Skeletal muscle satellite cell (primary cell): ENCODE data around the gene SEMA4D.

Experiments
- H3K27me3 ChIP-seq: 2 replicates; pipeline ENCODE4 v1.7.0; 2013; ENCODE audit warnings: low read length; ENCODE audit not compliant: control insufficient read depth, insufficient read depth
- H3K36me3 ChIP-seq: 2 replicates; pipeline ENCODE4 v1.7.0; 2013; ENCODE audit warnings: mild to moderate bottlenecking, control low read depth, low read length; ENCODE audit not compliant: insufficient read depth
- H3K4me1 ChIP-seq: 2 replicates; pipeline ENCODE4 v1.7.0; 2013; ENCODE audit warnings: low read length; ENCODE audit not compliant: control insufficient read depth, insufficient read depth
- H3K4me2 ChIP-seq: 2 replicates; pipeline ENCODE4 v1.7.0; 2013; ENCODE audit warnings: mild to moderate bottlenecking, low read length
- H3K4me3 ChIP-seq: 2 replicates; pipeline ENCODE4 v1.7.0; 2013; ENCODE audit warnings: low read length
- H3K9ac ChIP-seq: 2 replicates; pipeline ENCODE4 v1.7.0; 2013; ENCODE audit warnings: mild to moderate bottlenecking, low read depth, low read length, moderate library complexity
- H3K9me3 ChIP-seq: replicated peaks from 2 replicates; pipeline ENCODE4 v1.7.0; 2013; ENCODE audit warnings: mild to moderate bottlenecking, control low read depth, low read length

Gene SEMA4D

DNA sequence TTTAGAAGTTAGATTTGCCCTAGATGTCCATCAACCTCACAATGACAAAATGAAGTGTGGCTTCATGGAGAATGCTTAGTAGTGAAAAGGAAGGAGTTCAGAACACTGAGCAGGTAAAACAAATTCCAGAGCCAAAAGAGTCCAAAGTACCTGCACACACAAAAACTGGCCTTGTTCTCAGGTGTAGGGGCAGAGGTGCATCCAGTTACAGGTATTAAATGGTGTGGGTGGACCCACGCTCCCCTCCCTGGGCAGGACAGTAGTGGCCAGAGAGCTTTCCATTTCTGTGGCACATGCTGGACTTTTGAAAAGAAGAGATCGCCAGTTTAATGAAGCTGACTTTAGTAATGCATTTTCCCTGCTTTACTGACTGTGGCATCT is 132.4 kb downstream of the SEMA4D start:
- Histone ChIP-seq H3K4me3 (no peak overlapping the region), H3K9me3 (no peaks in the 10 kb centered on the region), H3K4me1 (no peaks in the 10 kb centered on the region), H3K27me3 (no peaks in the 10 kb centered on the region), H3K9ac (no peak overlapping the region), H3K36me3 (peaks cover 23% of the 10 kb centered on the region), H3K4me2 (no peak overlapping the region)

DNA sequence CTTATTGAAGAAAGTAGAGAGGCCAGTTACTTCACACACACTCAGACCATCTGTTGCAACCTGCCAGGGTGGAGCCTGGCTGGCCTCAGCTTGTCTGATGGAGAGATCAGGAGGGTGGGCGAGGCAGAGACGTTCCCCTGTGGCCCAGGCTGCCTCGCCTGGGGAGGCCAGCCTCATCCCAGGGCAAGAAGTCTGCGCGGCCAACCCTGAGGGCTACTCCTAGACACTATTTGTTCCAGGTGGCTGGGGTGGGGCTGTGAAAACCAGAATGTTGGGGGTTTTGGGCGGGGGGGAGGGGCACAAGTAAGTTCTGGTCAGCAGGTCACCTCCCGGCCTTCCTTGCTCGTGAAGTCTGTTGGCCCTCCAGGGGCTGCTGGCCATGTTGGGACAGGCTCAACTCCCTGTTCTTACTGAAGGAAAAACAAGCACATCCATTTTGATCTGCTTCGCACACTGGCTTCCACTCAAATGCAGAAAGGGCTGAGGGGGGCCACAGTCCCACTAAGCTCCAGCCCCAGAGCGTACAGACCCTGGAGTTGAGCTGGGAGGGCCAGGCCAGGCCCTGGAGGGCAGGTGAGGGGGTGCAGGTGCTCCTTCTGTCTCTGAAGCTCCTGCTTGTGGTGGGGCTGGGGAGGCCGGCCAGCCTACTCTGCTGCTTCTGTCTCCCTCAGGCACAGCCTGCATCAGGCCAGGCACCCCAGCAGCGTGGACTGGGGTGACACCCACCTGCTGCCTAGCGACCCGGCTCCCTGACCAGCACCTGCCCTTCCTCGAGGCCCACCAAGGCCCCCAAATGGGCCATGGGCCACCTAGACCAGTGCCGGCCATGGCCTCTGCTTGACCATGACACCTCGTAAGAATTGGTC is 133.0 kb downstream of the SEMA4D start:
- Histone ChIP-seq H3K4me3 (no peak overlapping the region), H3K9me3 (no peaks in the 10 kb centered on the region), H3K36me3 (peaks cover 29% of the 10 kb centered on the region), H3K4me2 (no peak overlapping the region), H3K9ac (no peak overlapping the region), H3K4me1 (no peaks in the 10 kb centered on the region), H3K27me3 (no peaks in the 10 kb centered on the region)

DNA sequence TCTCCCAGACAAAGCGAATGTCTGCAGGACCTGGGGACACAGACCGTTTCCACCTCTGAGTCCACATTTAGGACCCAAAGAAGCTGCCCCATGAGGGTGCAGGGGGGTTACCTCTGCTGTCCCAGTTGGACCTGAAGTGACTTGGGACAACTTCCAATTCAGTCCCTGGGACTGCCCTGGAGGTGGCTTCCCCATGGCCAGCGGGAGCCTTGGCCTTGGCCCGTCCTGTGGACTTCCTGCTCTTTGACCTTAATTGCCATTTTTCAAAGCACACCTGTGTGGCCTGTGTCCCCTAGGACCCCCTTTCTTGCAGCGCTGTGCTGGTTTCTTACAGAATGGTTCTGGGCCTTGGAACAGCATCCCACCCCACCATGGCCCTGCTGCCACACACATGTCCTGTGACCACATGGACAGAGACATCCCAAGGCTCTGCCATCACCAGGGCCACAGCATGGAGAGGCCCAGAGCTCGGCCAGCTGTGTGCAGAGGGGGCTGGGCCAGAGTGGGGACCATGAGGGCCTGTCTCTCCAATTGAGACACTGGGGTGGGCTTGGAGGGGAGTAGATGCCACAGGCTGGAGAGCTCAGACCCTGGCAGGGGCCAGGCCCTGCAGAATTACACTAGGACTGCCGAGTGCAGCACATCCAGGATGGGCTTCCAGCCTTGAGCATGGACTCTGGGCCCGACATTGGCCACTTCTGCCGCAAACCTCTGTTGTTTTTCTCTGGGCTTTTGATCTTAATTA is 133.8 kb downstream of the SEMA4D start:
- H3K9ac ChIP-seq, result no peak overlapping the region
- no peaks in the 10 kb centered on the region for H3K27me3 ChIP-seq
- no peaks in the 10 kb centered on the region for H3K9me3 ChIP-seq
- H3K4me3 ChIP-seq, result no peak overlapping the region
- H3K36me3 ChIP-seq, result peaks cover 33% of the 10 kb centered on the region
- no peaks in the 10 kb centered on the region for H3K4me1 ChIP-seq
- H3K4me2 ChIP-seq, result no peak overlapping the region

DNA sequence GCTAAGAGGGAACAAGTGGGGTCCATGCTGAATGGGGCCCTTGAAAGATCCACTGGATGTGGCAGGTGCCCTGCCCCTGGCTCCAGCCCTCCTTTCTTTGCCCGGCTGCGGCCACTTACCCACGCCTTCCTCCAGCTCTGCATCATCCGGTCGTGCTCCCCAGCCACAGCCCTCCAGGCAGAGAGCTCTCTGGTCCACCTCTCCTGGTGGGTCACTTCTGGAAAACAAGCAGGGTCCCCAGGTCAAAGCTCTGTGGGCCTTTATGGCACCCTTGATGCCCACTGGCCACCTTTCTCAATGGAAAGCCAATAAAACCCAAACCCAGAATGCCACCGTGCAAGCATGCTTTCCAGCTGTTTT is 134.6 kb downstream of the SEMA4D start:
- peaks cover 41% of the 10 kb centered on the region for H3K36me3 ChIP-seq
- no peak overlapping the region for H3K4me2 ChIP-seq
- no peak overlapping the region for H3K4me3 ChIP-seq
- H3K9ac ChIP-seq, result no peak overlapping the region
- H3K9me3 ChIP-seq, result no peaks in the 10 kb centered on the region
- H3K27me3 ChIP-seq, result no peaks in the 10 kb centered on the region
- H3K4me1 ChIP-seq, result no peaks in the 10 kb centered on the region

DNA sequence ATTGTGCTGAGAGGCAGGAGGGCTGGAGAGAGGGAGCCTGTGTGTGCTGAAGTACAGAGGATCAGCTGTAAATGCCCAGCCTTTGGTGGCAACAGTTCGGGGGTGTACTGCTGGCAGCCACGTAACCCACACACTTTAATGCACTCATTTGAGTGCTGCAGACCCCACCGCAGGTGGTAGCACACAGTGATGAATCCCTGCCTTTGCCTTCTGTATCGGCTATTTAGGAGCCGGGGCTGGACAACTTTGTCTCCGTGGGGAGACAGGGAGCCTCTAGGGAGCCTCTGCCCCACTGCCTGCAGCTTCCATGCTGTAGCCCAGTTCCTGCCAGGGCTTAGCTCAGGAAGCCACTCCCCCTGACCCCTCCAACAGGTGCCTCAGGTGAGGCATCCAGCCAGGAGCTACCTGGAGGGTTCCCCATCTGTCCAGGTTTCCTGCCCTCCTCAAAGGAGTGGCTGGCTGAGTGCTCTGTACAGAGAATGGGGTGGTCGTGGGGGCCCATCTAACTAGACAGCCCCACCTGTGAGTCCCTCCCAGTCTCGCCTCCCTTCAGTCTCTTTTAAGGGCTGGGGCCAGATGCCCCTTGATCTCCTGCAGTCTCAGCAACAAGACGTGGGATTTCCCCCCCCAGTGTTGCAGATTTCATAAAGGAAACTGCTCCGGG is 135.1 kb downstream of the SEMA4D start:
- H3K36me3 ChIP-seq, result peaks cover 44% of the 10 kb centered on the region
- H3K27me3 ChIP-seq, result no peaks in the 10 kb centered on the region
- H3K4me2 ChIP-seq, result no peak overlapping the region
- no peak overlapping the region for H3K9ac ChIP-seq
- H3K4me1 ChIP-seq, result no peaks in the 10 kb centered on the region
- no peaks in the 10 kb centered on the region for H3K9me3 ChIP-seq
- no peak overlapping the region for H3K4me3 ChIP-seq

DNA sequence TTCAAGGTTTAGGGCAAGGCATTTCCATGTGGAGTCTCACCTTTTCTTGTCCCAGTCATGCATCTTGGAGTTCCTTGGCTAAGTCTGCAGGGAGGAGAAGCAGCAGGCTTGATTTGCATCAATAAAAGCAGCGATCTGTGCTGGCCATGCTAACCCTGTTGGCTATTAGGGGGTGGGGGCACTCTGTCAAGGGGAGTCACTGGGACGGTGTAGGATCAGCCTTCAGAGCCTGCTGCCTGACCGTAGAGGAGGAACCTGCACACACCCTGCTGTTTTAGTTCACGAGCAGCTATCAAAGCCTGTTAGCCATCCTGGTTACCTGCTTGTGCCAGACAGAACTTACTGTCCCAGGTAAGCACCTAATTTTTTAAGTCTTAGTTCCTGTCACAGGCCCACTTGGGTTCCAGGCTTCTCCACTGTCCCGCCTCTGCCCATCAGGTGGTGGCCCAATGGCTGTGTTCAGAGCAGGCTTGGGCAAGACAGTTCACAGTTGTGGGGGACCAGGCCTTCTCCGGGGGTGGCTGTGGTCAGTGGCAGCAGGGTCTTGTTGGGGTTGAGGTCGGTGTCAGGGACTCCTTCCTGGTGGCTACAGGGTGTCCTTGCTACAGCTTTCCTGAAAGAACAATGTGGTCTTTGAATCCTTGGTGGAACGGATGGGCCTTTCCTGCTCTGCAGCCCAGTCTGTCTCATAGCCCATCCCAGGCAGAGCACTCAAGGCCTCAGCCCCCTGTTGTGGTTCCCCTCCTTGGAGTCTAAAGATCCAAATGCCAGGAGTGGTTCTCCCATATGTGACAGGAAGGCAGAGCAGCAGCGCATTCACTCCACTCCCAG is 135.9 kb downstream of the SEMA4D start:
- Histone ChIP-seq H3K36me3 (peaks cover 51% of the 10 kb centered on the region), H3K4me1 (no peaks in the 10 kb centered on the region), H3K27me3 (no peaks in the 10 kb centered on the region), H3K4me2 (no peak overlapping the region), H3K9ac (no peak overlapping the region), H3K9me3 (no peaks in the 10 kb centered on the region), H3K4me3 (no peak overlapping the region)

DNA sequence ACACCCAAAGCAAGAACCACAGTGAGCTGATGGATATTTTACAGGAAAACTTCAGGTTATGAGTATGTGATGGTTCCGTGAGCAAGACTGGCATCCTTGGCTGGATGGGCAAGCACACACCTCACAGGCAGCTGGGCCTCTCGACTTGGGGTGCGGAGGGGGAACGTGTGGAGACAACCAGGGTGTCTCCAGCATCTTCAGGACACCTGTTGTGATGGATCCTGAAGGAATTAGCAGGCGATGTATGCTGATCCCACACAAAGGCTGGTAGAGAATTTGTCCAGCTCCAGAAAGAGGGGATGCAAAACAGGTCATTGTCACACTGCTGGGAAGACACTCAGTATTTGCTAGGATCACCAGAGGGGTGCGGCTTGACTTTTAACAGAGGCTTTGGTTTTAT is 136.9 kb downstream of the SEMA4D start:
- Histone ChIP-seq H3K27me3 (no peaks in the 10 kb centered on the region), H3K4me1 (no peaks in the 10 kb centered on the region), H3K9ac (no peak overlapping the region), H3K4me3 (no peak overlapping the region), H3K4me2 (no peak overlapping the region), H3K9me3 (no peaks in the 10 kb centered on the region), H3K36me3 (peaks cover 58% of the 10 kb centered on the region)

DNA sequence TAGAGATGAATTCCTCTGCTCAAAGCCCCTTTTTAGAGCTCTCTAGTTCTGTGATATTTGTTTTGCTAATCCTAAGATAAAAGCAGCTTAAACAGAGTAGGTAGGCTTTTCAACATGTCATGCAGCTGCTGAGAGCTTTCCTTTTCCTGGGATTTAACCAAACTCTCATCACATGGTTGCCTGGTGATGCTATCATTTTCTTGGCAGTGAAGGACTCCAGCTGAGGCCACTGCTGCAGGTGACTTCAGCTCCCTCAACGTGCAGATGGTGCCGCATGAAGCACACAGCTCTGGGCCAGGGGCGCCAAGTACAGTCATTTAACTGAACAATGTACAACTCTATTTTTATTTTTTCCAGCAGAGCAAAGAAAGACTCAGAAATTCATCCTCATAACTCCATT is 137.4 kb downstream of the SEMA4D start:
- Histone ChIP-seq H3K36me3 (peaks cover 58% of the 10 kb centered on the region), H3K4me3 (no peak overlapping the region)

DNA sequence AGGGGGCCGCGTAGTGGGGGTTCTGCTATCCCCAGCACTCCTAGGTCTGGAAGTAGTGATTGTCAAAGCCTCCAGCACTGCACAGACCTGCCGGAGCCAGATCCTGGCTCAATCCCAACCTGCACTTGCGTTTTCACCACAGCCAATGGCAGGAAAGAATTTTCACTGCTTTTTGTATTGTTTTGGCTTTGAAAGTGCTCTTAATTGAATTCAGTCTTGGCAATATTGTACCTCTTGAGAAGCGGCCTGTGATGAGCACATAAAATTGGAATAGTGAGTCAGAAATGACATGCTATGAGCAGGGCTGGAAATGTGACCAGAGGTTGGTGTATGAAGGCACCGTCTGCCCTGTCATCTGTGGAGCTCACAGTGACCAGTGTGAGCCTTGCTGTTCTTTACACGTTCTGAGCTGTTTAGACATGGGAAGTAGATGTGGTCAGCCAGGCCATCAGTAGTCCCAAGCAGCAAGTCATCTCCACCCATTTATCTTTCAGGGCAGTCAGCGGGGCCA is 138.1 kb downstream of the SEMA4D start:
- no peaks in the 10 kb centered on the region for H3K27me3 ChIP-seq
- H3K9ac ChIP-seq, result no peak overlapping the region
- no peaks in the 10 kb centered on the region for H3K4me1 ChIP-seq
- H3K36me3 ChIP-seq, result peaks cover 61% of the 10 kb centered on the region
- H3K4me2 ChIP-seq, result no peak overlapping the region
- H3K4me3 ChIP-seq, result no peak overlapping the region
- no peaks in the 10 kb centered on the region for H3K9me3 ChIP-seq

More for the DNA sequence above, 137.4 kb downstream of the SEMA4D start:
- Histone ChIP-seq H3K4me2 (no peak overlapping the region), H3K27me3 (no peaks in the 10 kb centered on the region), H3K4me1 (no peaks in the 10 kb centered on the region), H3K9me3 (no peaks in the 10 kb centered on the region), H3K9ac (no peak overlapping the region)

DNA sequence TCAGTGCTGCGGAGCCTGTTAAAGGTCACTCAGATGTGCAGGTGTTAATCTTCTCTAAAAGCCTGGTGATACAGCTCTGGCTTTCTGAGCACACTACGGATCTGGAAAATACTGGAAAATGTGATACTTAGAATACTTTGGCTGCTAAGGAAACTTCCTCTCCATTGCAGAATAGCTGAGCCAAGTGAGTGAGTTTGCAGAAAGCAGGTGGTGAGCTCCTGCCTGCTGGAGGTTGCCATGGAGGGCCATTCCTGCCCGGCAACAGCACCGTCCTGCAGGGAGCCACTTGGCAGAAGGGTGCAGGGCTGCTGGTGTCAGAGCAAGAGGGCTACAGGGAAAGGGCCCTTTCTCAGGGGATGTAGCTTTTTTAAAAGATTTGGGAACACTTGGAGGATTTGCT is 138.9 kb downstream of the SEMA4D start:
- no peak overlapping the region for H3K4me3 ChIP-seq

More for the DNA sequence above, 138.9 kb downstream of the SEMA4D start:
- H3K9ac ChIP-seq, result no peak overlapping the region
- H3K4me2 ChIP-seq, result no peak overlapping the region
- H3K36me3 ChIP-seq, result peaks cover 66% of the 10 kb centered on the region
- no peaks in the 10 kb centered on the region for H3K4me1 ChIP-seq
- H3K9me3 ChIP-seq, result no peaks in the 10 kb centered on the region
- no peaks in the 10 kb centered on the region for H3K27me3 ChIP-seq
